GM21717 (cell line): Measurements from ENCODE around the gene CHN2.

Source experiments
- ATAC-seq: cut with Tn5 transposase; IDR thresholded peaks from one replicate; pipeline ENCODE4 v1.9.1; 2021; ENCODE audit warnings: mild to moderate bottlenecking, moderate library complexity; ENCODE audit not compliant: unreplicated experiment

CHN2 gene

GRCh38 chr7:29384277-29384676 is 189.7 kb downstream of the CHN2 start:
- ATAC-seq: no peak

GRCh38 chr7:29385214-29385814 is 190.7 kb downstream of the CHN2 start:
- ATAC-seq: no peak

- ATAC-seq: no peak
These were observed 191.7 kb downstream of the CHN2 start for GRCh38 chr7:29386196-29386765.

GRCh38 chr7:29391262-29391661 is 196.7 kb downstream of the CHN2 start:
- no peak for ATAC-seq

GRCh38 chr7:29394321-29394720 is 199.7 kb downstream of the CHN2 start:
- ATAC-seq: no peak

- ATAC-seq: no peak
These were observed 202.0 kb downstream of the CHN2 start for GRCh38 chr7:29396563-29396962.

GRCh38 chr7:29397398-29397797 is 202.8 kb downstream of the CHN2 start:
- no peak for ATAC-seq

- no peak for ATAC-seq
These were observed 203.4 kb downstream of the CHN2 start for GRCh38 chr7:29398011-29398410.

GRCh38 chr7:29400437-29400836 is 205.9 kb downstream of the CHN2 start:
- ATAC-seq: no peak

- no peak for ATAC-seq
These were observed 207.2 kb downstream of the CHN2 start for GRCh38 chr7:29401769-29402168.

GRCh38 chr7:29405891-29406290 is 211.3 kb downstream of the CHN2 start:
- no peak for ATAC-seq

- ATAC-seq: no peak
These were observed 211.8 kb downstream of the CHN2 start for GRCh38 chr7:29406366-29406765.

GRCh38 chr7:29408841-29409243 is 214.3 kb downstream of the CHN2 start:
- no peak for ATAC-seq

GRCh38 chr7:29410996-29411395 is 216.4 kb downstream of the CHN2 start:
- no peak for ATAC-seq

GRCh38 chr7:29412912-29413311 is 218.3 kb downstream of the CHN2 start:
- ATAC-seq: no peak

- no peak for ATAC-seq
These were observed 219.1 kb downstream of the CHN2 start for GRCh38 chr7:29413626-29414136.

GRCh38 chr7:29414216-29414615 is 219.6 kb downstream of the CHN2 start:
- ATAC-seq: no peak

GRCh38 chr7:29415215-29415614 is 220.6 kb downstream of the CHN2 start:
- no peak for ATAC-seq

- ATAC-seq: no peak
These were observed 221.8 kb downstream of the CHN2 start for GRCh38 chr7:29416276-29416937.

GRCh38 chr7:29416938-29417305 is 222.3 kb downstream of the CHN2 start:
- ATAC-seq: no peak

GRCh38 chr7:29418056-29418455 is 223.5 kb downstream of the CHN2 start:
- no peak for ATAC-seq

- ATAC-seq: no peak
These were observed 224.1 kb downstream of the CHN2 start for GRCh38 chr7:29418651-29419050.
